Uterus (tissue), 4 donors: Measurements from ENCODE around the gene PDGFC. TPM values are rescaled to one million over a fixed set of nuclear protein-coding genes. Genes with fewer than 3 reads are reported as not detected.

Source experiments
- DNase-seq, 2 donors: peaks; one replicate each; pipeline ENCODE4 v3.0.0-alpha.2; 2019 to 2020
- H3K27ac ChIP-seq, 2 donors: fragments of 200-600 bp; sonication (generic); 1 replicate in 1 of 2; 2 replicates in 1 of 2; pipeline ENCODE4 v1.5.1; 2016 to 2018
- H3K27me3 ChIP-seq, 2 donors: fragments of 200-600 bp; sonication (generic); one replicate each; pipeline ENCODE4 v1.5.1; 2018 to 2019; ENCODE audit warnings: control low read depth in 1 of 2
- H3K36me3 ChIP-seq, 2 donors: fragments of 200-600 bp; sonication (generic); one replicate each; pipeline ENCODE4 v1.5.1; 2019; ENCODE audit warnings: control low read depth in 1 of 2
- H3K4me1 ChIP-seq, 2 donors: fragments of 200-600 bp; sonication (generic); one replicate each; pipeline ENCODE4 v1.5.1; 2018 to 2019; ENCODE audit warnings: control low read depth in 1 of 2
- H3K4me3 ChIP-seq, 2 donors: fragments of 200-600 bp; sonication (generic); 1 replicate in 1 of 2; 2 replicates in 1 of 2; pipeline ENCODE4 v1.5.1; 2018 to 2019; ENCODE audit warnings: mild to moderate bottlenecking in 1 of 2
- H3K9me3 ChIP-seq, 2 donors: fragments of 200-600 bp; sonication (generic); one replicate each; pipeline ENCODE4 v1.5.1; 2019; ENCODE audit warnings: control low read depth in 1 of 2
- CTCF ChIP-seq, 4 experiments: fragments of 200-600 bp in 2 of 4; fragments of 450-650 bp in 2 of 4; sonication (generic) in 2 of 4; IDR thresholded peaks; one replicate each; pipeline ENCODE4 v1.5.1; 2016 to 2019; ENCODE audit warnings: antibody characterized with exemption in 4 of 4, mild to moderate bottlenecking in 2 of 4, moderate library complexity in 1 of 4
- POLR2A ChIP-seq, 2 donors: fragments of 450-650 bp; IDR thresholded peaks; one replicate each; pipeline ENCODE4 v1.6.1; 2016; ENCODE audit warnings: antibody characterized with exemption in 2 of 2, mild to moderate bottlenecking in 1 of 2, moderate library complexity in 1 of 2
- intact Hi-C: fragments of 100-400 bp; cut with DNase I; formaldehyde crosslinking; loops from one replicate; pipeline ENCODE4 v1.15.1; 2023; ENCODE audit warnings: low total_unique reads
- total RNA-seq, 4 donors: library from RNA; depleted of rRNA in 3 of 4; stranded (reverse); fragments of >200 nt in 3 of 4; gene quantifications; one replicate each; pipeline versions ENCODE4 v1.1.0 to v1.2.4, GENCODE V29; 2014 to 2023
- donor health status: DM: yes; HTN: yes; CAD: no.

PDGFC gene
- total RNA-seq, 4 donors from 2014 or later = 22.5 to 103 (median 70.2) TPM

GRCh38 chr4:156754832-156755570 lies 216.6 kb downstream of the PDGFC start:
- H3K27ac ChIP-seq = no peak overlapping the region

GRCh38 chr4:156751486-156751885 lies 220.1 kb downstream of the PDGFC start:
- intact Hi-C loops = no loop called here
- TF ChIP-seq POLR2A (IDR thresholded peaks at IDR 0.05) = no peak
- TF ChIP-seq CTCF (IDR thresholded peaks at IDR 0.05) = no peak
- Histone ChIP-seq H3K4me3 (no peak overlapping the region), H3K27me3 (no peaks in the 10 kb centered on the region), H3K27ac (no peak overlapping the region), H3K9me3 (no peaks in the 10 kb centered on the region), H3K4me1 (no peaks in the 10 kb centered on the region), H3K36me3 (no peaks in the 10 kb centered on the region)
- DNase-seq = no peak

More at GRCh38 chr4:156754832-156755570, 216.6 kb downstream of the PDGFC start:
- no peak for DNase-seq
- TF ChIP-seq POLR2A (IDR thresholded peaks at IDR 0.05) (no peak), CTCF (IDR thresholded peaks at IDR 0.05) (no peak)
- Histone ChIP-seq H3K27me3 (no peaks in the 10 kb centered on the region), H3K36me3 (no peaks in the 10 kb centered on the region), H3K4me1 (no peaks in the 10 kb centered on the region), H3K4me3 (no peak overlapping the region), H3K9me3 (no peaks in the 10 kb centered on the region)
- intact Hi-C loops = no loop called here

DNA sequence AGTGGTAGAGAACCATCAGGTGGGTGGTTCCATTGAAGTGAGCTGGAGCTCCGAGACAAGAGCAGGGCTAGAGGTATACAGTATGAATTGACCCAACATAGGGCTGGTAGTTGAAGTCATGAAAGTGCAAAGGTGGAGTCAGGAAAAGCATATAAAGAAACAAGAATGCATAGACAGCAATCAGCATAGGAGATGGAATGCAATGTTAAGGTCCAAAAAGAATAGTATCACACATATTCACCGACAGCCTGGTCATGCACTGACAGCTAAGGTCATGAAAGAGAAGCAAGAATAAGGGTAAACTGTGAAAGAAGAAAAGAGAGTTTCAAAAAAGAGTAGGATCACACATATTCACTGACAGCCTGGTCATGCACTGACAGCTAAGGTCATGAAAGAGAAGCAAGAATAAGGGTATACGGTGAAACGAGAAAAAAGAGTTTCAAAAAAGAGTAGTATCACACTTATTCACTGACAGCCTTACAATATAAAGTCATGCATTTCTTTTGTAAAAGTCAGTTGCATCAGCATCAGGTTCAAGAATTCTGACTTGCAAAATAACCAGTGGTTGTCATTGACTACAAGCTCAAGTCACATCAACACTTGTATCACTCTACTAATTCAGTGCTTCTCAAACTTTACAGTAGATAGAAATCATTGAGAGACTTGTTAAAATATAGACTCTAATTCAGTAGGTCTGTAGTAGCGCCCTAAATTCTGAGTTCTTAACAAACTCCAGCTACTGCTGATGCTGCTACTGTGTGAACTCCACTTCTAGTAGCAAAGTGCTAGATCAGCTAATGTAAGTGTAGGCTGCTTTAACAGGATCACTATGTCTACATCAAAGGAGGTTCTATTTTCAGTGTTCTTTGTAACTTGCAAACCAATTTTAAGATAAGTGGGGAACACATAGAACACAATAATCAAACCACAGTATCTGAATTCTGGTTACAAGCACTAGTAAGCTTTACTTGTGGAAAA lies 221.9 kb downstream of the PDGFC start:
- TF ChIP-seq CTCF (IDR thresholded peaks at IDR 0.05) = no peak
- TF ChIP-seq POLR2A (IDR thresholded peaks at IDR 0.05) = no peak
- Histone ChIP-seq H3K27ac (no peak overlapping the region), H3K9me3 (no peaks in the 10 kb centered on the region), H3K27me3 (no peaks in the 10 kb centered on the region), H3K4me3 (no peak overlapping the region), H3K36me3 (no peaks in the 10 kb centered on the region), H3K4me1 (no peaks in the 10 kb centered on the region)
- intact Hi-C loops = no loop called here
- DNase-seq = no peak

GRCh38 chr4:156746111-156746510 lies 225.5 kb downstream of the PDGFC start:
- Histone ChIP-seq H3K4me3 (no peak overlapping the region), H3K4me1 (no peaks in the 10 kb centered on the region), H3K27ac (no peak overlapping the region), H3K9me3 (no peaks in the 10 kb centered on the region), H3K27me3 (no peaks in the 10 kb centered on the region), H3K36me3 (no peaks in the 10 kb centered on the region)
- no peak for TF ChIP-seq POLR2A (IDR thresholded peaks at IDR 0.05)
- no peak for TF ChIP-seq CTCF (IDR thresholded peaks at IDR 0.05)
- DNase-seq = no peak
- intact Hi-C loops = no loop called here

DNA sequence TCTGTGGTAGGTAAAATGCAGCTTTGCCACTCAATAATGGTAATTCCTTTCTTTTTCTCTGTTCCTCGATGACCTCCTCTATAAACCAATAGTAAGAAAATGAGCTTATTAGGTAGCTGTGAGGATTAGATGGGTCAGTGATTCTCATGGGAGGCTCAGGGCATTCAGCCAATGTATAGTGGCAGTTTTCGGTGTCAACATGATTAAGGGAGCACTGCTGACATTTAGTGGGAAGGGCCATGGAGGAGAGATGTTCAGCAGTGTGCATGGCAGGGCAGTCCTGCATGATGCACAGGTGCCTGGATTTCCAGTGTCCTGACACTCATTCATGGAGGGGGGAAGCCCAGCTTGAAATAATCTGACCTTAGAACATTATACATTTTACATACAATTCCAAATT lies 232.8 kb downstream of the PDGFC start:
- H3K9me3 ChIP-seq = no peaks in the 10 kb centered on the region
- H3K4me1 ChIP-seq = no peaks in the 10 kb centered on the region
- no peaks in the 10 kb centered on the region for H3K27me3 ChIP-seq
- no peak for TF ChIP-seq POLR2A (IDR thresholded peaks at IDR 0.05)
- TF ChIP-seq CTCF (IDR thresholded peaks at IDR 0.05) = no peak
- intact Hi-C loops = no loop called here
- no peak overlapping the region for H3K27ac ChIP-seq
- H3K4me3 ChIP-seq = no peak overlapping the region
- no peak for DNase-seq
- H3K36me3 ChIP-seq = no peaks in the 10 kb centered on the region
